HG03097 (cell line): ENCODE results near the gene SYMPK.

ENCODE experiments used
- ATAC-seq: cut with Tn5 transposase; IDR thresholded peaks from one replicate; pipeline ENCODE4 v1.9.1; 2021; ENCODE audit not compliant: unreplicated experiment, low FRiP score

Gene SYMPK

DNA sequence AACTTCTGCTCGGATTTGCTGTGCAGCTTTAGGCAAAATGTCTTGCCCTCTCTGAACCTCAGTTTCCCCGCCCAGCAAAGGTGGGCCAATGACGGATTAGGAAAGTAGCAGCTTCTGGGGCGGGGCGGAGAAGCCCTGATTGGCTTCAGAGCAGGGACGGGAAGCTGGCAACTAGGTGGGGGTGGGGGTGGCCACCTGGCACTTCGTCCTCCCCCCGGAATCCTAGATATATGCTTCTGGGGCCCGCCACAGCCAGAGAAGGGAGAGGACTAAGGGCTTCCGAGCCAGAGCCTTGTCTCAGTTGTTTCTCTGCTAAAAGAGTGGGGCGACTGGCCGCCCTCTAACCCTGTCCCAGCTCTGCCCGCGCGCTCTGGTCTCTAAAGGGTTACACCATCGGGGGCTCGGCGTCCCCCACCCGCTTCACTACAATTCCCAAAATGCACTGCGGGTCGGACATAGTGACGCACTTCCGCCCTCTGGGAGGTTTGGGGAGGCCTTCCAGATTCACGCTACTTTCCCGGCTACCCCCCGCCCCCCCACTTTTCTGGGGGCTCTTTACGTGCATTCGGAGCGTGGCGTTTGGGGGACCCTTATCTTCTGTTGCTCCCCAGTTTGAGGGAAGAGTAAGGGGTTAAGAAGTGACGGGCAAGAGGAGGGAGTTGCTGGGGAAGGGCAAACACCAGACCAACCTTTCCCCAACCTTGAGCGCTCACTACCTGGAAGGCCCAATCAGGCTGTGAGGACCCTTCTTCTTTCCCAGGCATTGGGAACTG, 23.7 kb upstream of the SYMPK start:
- ATAC-seq = peak; percentile 47

DNA sequence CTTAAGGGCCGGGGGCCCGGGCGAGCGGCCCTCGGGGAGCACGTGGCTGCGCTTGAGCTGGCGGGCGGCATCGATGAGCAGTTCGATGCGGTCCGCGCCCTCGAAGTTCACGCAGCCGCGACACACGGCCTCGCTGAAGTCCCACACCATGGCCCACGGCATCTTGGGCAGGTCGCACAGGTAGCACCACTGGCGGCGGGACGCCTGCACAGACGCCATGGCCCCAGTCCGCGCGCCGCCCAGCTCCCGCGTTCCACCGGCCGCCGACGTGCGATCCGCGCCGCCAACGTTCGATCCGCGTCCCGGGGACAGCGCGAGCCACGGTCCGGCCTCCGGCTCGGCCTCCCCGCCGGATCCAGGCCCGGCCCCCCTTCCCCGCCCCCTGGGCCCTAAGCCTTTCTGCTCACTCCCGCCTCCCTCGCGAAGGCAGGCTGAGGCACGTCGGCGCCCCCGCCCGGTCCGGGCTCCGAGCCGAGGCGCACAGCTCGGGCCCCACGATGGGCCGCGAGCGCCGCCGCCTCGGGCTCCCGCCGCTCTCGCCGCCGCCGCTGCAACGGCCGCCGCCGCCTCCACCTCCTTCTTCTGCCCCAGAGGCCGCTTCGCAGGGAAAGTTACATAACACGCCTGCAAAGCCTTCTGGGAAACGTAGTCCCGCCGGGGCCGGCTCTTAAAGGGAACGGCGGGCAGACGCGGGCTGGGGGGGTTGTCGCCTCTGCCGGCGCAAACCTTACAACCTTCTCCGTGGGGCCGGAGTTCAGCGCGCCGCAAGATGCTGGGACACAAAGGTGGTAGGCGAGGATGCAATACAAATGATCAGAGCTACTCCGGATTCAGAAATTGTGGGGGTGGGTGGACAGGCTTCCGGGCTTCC, 22.8 kb upstream of the SYMPK start, which contains the start of gene IRF2BP1:
Gene IRF2BP1 (minus strand): TSS at position 586 of the 871 bp plus-strand sequence. CDS start 367 bp downstream, at position 219.
- ATAC-seq = peak; percentile 38

DNA sequence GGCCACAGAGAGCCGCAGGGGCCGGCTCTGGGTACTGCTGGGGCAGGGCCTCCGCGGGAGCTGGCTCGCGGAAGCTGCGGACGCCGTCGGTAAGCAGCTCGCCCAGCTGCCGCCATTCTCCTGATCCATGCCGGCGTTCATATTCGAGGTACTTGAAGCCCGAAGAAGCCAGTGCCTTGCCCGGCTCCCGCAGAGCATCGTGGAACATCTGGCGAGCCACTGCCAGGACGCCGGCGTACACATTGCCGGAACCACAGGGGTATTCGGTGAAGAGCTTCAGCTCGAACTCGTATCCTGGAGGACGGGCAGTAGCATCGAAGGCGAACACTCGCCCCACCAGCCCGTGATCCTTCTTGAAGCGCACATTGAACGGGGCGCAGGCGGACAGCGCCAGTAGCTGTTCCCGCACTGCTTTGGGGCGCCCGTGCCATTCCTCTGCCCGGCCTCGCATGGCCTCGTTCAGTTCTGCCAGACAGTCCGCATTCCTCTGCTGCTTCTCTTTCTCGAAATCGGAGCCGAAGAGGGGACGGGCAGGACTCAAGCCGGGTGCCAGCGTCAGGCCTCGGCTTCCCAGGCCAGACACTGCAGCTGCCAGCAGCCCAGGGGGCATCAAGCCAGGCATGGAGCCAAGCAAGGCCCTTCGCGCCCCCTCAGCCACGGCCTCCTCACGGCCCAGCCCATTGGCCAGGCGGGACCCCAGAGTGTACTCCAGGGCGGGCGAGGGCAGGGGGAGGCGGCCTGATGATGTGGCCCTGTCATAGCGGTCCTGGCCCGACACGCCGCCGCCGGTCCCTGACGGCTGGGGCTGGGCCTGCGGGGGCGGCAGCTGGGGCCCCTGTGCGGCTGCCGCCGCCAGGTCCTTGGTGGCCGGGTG, 22.0 kb upstream of the SYMPK start:
- no peak for ATAC-seq

GRCh38 chr19:45883881-45884681, 21.1 kb upstream of the SYMPK start:
- ATAC-seq = no peak

DNA sequence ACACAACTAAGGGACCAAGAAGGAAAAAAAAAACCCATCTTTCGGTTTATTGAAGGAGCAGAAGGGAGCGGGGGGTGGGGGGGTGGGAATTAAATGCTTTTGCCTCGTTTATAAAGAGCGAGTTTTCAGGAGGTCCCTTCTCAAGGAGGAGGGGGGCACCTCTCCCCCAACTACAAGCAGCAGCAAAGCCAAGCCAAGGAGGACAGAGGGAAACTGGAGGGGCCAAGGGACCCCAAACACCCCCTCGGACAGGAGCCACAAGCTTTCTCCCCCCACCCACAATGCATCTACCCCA, 20.6 kb upstream of the SYMPK start:
- ATAC-seq = no peak

GRCh38 chr19:45882652-45883585, 20.0 kb upstream of the SYMPK start:
- ATAC-seq = no peak

DNA sequence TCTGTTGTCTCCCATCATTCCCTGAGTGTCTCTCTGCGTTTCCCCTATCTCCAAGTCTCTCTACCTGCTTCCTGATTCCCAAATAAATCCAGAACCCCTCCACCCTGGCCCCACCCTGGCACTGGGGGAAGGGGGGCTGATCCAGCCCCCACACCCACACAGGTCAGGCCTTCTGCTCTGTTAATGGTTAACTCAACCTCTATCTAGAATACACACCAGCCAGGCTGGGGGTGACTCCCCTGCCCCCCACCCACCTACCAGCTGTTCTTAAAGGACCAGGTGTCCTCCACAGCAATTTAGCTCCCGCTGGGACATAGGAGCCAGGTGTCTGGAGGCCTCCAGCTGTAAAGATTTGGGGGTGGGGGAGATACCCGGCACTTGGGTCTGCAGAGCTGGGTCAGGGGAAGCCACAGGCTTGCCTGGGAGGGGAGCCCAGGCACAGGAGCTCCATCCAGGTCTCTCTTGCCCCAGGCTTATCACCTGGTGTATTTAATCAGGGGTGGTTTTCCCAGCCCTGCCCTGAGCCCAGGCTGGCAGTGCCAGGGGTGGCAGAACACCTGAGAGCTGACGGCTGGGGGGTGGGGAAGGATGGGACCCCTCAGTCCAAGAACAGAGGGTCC, 19.1 kb upstream of the SYMPK start:
- ATAC-seq = no peak

DNA sequence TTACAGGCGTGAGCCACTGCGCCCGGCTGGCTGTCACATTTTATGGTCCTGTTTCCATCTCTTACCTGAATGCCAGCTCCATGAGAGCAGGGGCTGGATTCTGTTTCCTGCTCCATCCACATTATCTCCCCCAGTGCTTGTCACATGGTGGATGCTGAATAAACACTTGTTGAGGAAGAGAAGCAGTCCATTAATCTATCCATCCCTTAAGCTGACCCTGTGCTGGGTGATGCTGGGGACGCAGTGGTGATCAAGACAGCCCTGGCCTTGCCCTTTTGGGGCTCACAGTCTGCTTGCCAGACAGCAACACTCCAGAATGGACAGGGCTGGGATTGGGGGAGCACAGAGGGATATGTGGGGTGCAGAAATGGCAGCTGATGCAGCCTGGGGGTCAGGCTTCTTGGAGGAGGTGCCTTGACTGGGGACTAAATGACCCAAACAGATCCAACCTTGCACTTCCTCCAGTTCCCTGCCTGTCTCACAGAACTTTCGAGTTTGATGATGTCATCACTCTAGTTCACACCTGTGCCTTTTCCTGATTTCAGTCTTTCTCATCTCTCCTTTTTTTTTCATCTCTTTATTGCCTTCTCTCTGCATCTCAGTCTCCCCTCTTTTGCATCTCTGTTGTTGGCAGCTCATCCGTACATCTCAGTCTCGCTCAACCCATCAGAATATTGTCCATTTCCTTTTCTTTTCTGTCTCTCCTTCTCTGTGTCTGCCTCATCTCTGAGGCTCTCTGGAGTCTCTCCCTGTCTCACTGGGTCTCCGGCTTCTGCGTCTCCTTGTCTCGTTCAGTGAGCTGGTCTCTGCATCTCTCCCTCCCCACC, 18.3 kb upstream of the SYMPK start:
- ATAC-seq = no peak

GRCh38 chr19:45879971-45880370, 17.0 kb upstream of the SYMPK start:
- no peak for ATAC-seq

GRCh38 chr19:45879055-45879454, 16.1 kb upstream of the SYMPK start:
- ATAC-seq = no peak

- ATAC-seq = no peak
Measured at GRCh38 chr19:45878043-45878794, 15.3 kb upstream of the SYMPK start.

- no peak for ATAC-seq
Measured at GRCh38 chr19:45876411-45877197, 13.7 kb upstream of the SYMPK start.

DNA sequence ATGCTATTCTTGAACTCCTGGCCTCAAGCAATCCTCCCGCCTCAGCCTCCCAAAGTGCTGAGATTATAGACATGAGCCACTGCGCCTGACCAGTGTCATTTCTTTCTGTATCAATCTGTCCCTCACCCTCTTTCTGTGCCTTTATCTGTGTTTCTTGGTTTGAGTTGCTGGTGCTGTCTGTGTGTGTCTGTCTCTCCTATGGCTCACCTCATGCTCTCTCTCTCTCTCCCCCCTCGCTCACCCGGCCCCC, 13.1 kb upstream of the SYMPK start:
- ATAC-seq = no peak

DNA sequence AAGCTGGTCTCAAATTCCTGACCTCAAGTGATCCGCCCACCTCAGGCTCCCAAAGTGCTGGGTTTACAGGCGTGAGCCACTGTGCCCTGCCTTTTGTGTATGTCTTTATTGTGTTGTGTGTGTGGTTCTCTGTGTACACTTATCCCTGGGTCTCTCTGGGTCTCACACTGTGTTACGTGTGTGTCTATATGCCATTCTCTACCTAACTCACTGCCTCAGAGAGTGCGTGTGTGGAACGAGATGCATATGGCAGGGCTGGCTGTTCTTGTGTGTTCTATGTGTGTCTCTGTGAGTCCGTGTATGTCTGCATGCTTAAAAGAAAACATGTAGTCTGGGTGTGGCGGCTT, 11.6 kb upstream of the SYMPK start:
- no peak for ATAC-seq

DNA sequence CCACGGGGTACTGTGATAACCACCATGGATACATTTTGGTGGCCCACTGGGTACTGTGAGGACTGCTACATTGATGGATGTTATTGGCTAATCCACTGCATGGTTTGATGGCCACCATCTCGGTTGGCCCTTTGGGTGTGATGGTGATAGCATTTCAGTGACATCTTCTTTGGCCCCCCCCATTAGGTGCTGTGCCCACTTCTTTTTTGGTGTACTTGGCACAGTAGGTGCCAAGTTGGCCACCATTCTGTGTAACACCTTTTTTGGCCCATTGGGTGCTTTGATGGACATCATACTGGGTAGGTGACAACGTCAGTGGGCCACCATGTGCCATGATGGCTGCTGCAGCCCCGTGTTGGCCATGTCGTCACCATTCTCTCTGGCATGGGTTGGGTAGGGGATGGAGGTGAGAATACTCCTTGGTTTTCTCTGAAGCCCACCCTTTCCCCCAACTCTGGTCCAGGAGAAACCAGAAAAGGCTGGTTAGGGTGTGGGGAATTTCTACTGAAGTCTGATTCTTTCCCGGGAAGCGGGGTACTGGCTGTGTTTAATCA, 10.3 kb upstream of the SYMPK start:
- ATAC-seq = no peak

GRCh38 chr19:45872095-45872919, 9.4 kb upstream of the SYMPK start:
- ATAC-seq = no peak
